HG02678 (cell line): Measurements from ENCODE around the gene GAP43.
"Not testable (repeated sequence)": the region's sequence is repeated elsewhere in the genome, so short reads cannot be mapped to it uniquely, and the experiment has no call there.

Source experiments
- ATAC-seq: cut with Tn5 transposase; IDR thresholded peaks from one replicate; pipeline ENCODE4 v1.9.1; 2021; ENCODE audit warnings: mild to moderate bottlenecking, moderate library complexity; ENCODE audit not compliant: unreplicated experiment

GAP43 gene

DNA sequence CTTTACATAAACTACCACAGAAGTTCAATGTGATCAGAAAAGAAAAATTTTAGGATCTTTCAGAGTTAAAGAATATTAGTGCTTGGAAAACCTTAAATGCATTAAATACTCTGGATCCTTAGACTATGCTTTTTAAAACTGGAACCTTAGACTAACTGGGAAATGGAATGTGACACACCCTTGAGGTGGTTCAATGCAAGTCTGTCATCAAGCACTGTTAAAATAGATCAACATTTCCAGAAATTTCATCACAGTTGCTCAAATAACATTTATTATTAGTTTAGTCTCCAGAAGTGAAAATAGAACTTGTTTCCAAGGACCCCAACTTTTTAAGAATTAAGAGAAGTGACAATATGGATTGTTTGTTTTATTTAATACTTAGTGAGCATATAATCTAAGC lies 71.8 kb downstream of the GAP43 start:
- ATAC-seq: no peak

DNA sequence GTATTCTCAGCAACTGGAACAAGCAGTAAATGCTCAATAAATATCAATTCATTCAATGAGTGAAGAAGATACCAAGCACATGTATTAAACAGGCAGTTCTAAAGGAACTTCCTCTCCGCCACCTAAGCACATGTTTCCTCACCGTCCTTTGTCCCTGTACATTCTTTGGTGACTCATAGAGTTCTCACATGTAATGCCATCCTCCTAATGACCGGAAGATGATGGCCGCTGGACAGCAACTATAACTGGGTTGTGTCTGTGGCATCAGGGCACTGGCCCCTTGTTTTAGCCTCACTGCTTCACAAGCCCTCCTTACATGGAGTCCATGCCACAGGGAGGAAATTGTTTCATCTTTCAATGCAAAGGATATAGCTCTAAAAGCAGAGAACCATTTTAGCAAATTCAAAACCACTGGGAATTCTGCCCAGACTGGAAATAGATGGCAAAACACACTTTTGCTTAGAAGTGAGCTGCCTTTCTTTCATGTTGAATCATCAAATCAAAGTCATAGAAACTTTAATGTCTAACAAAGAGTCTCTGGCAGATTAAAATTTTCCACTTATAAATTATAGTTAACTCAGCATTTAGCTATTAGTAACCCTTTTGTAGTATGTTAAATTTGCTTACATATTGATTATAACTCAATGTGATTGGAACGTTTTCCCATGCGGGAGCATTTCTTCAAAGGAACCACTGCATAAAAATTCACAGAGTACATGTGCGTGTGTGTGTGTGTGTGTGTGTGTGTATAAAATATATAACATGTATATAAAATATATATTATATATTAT lies 74.1 kb downstream of the GAP43 start:
- ATAC-seq: no peak

GRCh38 chr3:115698851-115699591 lies 75.7 kb downstream of the GAP43 start:
- ATAC-seq: no peak

GRCh38 chr3:115699706-115700105 lies 76.4 kb downstream of the GAP43 start:
- ATAC-seq: no peak

DNA sequence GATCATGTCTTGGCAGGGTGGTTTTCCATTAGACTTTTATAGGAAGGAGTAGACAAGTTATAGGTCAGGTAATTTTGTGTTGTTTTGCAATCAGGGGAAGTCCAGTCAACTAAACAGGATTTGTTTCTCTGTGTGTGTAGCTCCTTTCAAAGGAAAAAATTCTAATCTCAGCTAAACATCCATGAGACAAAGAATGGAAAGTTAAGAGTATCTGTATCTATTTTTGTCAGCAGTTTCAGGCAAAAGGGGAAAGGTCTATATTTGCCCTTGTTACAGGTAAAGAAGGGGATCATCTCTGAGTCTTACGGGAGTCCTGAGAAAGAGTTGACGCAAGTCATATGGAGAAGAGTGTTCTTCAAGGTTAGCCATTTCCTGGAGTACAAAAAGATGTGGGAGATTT lies 79.3 kb downstream of the GAP43 start:
- ATAC-seq: no peak

GRCh38 chr3:115704661-115705338 lies 81.5 kb downstream of the GAP43 start:
- ATAC-seq: no peak

DNA sequence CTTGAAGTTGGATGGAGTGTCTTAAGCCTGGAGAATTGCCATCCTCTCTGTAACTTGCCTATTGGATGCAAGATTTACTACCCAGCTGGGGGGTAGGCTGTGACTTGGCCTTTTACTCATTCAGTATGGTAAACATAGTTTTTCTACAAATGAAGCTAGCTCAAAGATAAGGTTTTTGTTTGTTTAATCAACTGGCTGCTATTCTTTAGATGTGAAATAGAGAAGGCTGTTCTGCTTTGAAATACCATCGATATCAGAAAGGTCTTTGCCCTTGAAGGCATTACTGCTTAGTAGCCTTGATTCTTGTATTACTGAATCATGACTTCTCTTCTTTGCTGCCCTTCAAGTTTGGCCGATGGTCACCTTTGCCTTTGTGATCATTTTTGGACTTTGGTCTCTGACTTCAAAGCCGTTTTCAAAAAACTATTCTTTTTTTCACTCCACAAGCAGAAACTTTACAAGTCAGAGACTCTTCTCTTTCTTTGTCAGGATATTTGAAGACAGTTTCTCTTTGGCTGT lies 83.1 kb downstream of the GAP43 start:
- no peak for ATAC-seq

DNA sequence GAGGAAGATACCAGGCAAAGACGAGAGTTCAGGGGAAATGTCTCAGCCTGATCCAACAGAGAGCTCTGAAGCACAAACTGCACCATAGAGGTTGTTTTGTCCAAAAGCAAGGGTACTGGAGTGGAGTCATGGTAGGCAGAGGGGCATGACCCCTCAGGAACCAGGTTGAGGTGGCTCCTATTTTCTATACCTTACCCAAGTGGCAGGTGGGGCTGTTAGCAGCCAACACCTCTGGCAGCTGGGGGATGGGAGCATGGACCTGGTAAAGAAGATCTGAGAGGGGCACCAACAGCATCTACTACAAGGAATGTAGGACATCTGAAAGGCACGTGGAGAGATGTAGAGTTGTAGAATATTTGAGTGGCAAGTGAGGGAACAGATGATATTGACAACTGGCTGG lies 85.2 kb downstream of the GAP43 start:
- ATAC-seq: no peak

DNA sequence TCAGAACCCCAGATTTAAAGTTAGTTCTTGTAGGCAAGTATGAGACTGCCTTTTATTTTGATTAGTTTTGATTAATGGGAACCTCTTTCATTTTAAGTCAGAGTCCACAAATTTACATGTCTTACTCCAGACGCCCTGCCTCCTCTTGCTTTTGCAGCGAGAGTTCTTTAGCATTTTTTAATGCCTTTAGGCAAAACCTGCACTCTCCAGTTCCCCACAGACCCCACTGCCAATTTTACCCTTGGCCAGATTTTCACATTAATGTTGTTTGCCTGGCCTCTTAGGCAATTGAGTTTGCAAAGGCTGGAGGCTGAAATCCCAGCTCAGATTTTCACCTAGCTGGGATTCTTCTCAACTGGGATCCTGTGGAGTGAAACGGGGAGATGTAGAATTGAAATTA lies 85.8 kb downstream of the GAP43 start:
- no peak for ATAC-seq

DNA sequence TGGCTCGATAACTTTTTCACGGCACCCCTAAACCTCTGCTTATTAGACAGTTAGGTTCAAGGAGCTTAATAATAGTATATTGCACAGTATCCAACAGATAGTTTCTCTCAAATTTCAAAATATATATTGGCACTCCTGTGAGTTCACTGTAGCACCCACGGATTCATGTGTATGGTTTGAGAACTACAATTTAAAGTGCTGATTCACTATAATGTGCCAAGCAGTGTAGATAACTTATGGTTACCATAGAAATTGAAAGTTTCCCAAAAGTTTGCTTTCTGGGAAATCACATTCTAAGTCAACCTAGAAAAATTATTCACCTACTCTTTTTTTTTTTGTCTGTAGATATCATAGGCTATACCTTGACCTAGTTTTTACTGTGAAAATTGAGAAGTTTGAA lies 86.6 kb downstream of the GAP43 start:
- ATAC-seq: no peak

DNA sequence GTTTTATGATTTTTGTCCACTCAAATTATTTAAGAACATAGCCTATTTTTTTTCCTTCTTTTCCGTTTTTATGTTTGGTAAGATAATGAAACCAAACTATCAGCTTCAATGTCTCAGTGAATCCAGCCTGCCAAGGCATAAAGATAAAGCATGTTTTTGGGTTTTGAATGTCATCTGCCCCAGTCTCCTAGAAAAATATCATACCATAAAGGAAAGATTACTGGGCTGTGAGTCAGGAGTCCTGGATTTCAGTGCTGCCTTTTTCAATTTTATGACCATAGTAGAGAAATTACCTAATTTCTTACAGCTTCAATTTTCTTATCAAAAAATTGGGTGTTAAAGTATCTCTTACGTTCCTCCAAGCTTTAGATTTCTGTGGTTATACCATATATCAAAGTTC lies 87.5 kb downstream of the GAP43 start:
- no peak for ATAC-seq

DNA sequence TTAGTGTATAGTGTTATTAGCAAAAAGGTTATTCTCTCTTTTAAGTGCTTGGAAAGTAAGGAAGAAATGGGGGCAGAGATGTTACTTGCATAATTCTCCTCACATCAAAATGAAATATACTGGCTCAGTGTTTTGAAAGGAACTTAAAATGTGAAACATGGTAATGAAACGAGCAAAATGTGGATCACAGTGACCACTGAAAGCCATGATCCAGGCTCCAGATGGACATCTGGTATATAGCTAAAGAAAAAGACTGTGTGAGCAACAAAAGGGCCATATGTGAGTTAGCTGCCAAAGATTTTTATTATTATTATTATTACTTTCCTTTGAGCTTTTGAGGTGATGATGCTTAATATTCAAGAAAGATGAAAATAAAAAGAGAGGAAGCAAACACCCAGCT lies 89.6 kb downstream of the GAP43 start:
- no peak for ATAC-seq

GRCh38 chr3:115713284-115713683 lies 90.0 kb downstream of the GAP43 start:
- no peak for ATAC-seq

DNA sequence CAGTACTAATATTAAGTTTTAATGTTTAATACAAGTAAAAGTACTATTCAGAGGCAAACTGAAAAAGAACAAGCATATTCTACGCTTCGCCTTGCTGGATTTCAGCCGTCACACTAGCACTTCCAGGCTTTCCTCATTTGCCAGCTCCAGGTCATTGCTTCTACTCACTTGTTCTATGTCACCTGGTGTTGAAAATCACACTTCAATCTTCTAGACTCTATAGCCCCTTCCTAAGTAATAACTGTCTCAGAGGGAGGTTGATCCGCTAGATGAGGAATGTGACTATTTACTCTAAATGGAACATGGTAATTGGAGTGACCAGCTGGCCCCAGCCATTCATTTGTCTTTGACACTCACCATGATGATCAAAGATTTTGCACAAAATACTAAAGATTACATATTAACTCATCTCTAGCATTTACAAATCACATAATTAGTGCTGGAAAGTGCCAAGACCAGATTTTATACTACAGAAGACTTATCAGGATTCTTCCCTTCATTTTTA lies 92.0 kb downstream of the GAP43 start:
- no peak for ATAC-seq

- ATAC-seq: no peak
Observed at GRCh38 chr3:115720983-115721382, 97.7 kb downstream of the GAP43 start.

DNA sequence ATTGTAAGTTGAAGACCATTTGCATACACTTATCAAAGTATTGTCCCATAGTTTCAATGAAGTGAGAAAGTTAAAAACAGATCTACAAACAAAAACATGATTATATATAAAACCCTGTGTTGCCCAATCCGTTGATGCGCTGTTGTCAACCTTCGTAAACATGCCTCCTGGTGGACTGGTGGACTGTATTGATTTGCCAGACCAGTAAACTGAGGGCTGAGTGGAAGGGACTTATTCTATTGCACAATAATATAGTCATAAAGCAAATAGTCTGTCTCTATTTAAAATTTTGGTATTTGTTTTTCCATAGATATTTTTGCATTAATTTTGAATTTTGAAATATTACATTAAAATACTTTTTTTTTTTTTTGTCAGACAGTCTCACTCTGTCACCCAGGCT lies 102.5 kb downstream of the GAP43 start:
- no peak for ATAC-seq

- ATAC-seq: no peak
Observed at GRCh38 chr3:115727135-115727534, 103.8 kb downstream of the GAP43 start.

GRCh38 chr3:115728013-115728412 lies 104.7 kb downstream of the GAP43 start:
- ATAC-seq: no peak

DNA sequence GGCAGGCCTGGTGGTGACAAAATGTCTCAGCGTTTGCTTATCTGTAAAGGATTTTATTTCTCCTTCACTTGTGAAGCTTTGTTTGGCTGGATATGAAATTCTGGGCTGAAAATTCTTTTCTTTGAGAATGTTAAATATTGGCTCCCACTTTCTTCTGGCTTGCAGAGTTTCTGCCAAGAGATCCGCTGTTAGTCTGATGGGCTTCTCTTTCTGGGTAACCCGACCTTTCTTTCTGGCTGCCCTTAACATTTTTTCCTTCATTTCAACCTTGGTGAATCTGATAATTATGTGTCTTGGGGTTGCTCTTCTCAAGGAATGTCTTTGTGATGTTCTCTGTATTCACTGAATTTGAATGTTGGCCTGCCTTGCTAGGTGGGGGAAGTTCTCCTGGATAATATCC lies 113.0 kb downstream of the GAP43 start:
- ATAC-seq: not testable (repeated sequence)

- ATAC-seq: no peak
Observed at GRCh38 chr3:115741650-115742049, 118.3 kb downstream of the GAP43 start.

GRCh38 chr3:115744516-115744915 lies 121.2 kb downstream of the GAP43 start:
- ATAC-seq: not testable (repeated sequence)
